Duodenal mucosa (tissue), 2 donors: ENCODE data around the gene UGT2B10.

Source experiments
- H3K27ac ChIP-seq: one replicate; pipeline ENCODE4 v1.7.0; 2013; ENCODE audit warnings: low read depth, low read length
- H3K27me3 ChIP-seq, 2 donors: one replicate each; pipeline ENCODE4 v1.7.0; 2013; ENCODE audit warnings: low read length in 2 of 2, control low read depth in 1 of 2; ENCODE audit not compliant: insufficient read depth in 2 of 2, control insufficient read depth in 1 of 2
- H3K36me3 ChIP-seq, 2 donors: one replicate each; pipeline ENCODE4 v1.7.0; 2013; ENCODE audit warnings: low read length in 2 of 2, control low read depth in 1 of 2; ENCODE audit not compliant: insufficient read depth in 2 of 2, control insufficient read depth in 1 of 2
- H3K4me1 ChIP-seq, 2 donors: one replicate each; pipeline ENCODE4 v1.7.0; 2013; ENCODE audit warnings: low read length in 2 of 2, control low read depth in 1 of 2; ENCODE audit not compliant: insufficient read depth in 2 of 2, control insufficient read depth in 1 of 2
- H3K4me3 ChIP-seq, 2 donors: one replicate each; pipeline ENCODE4 v1.7.0; 2013; ENCODE audit warnings: low read length in 2 of 2, low read depth in 1 of 2
- H3K9ac ChIP-seq, 2 donors: one replicate each; pipeline ENCODE4 v1.7.0; 2013; ENCODE audit warnings: low read length in 2 of 2, low read depth in 1 of 2
- H3K9me3 ChIP-seq, 2 donors: one replicate each; pipeline ENCODE4 v1.7.0; 2013; ENCODE audit warnings: low read length in 2 of 2, control low read depth in 1 of 2; ENCODE audit not compliant: control insufficient read depth in 1 of 2

UGT2B10 gene

DNA sequence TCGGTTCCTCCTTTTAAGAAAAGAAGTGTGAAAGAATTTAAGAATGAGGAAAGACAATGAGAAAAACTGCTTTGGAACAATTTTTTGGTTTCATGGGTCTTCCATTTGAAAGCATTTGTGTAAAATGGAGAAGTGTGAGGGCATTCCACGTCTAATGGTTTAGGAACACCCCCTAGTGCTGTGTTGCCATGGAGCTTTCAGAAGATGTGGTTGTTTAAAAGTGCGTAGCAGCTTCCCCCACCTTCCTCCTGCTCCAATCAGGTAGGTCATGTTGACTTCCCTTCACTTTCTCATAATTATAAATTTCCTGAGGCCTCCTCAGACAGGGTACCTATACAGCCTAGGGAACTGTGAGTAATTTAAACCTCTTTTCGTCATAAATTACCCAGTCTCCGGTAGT is 50.0 kb downstream of the UGT2B10 start:
- Histone ChIP-seq H3K27me3 (no peaks in the 10 kb centered on the region), H3K27ac (no peak overlapping the region), H3K36me3 (no peaks in the 10 kb centered on the region), H3K9me3 (no peaks in the 10 kb centered on the region), H3K4me3 (no peak overlapping the region), H3K9ac (no peak overlapping the region), H3K4me1 (no peaks in the 10 kb centered on the region)

DNA sequence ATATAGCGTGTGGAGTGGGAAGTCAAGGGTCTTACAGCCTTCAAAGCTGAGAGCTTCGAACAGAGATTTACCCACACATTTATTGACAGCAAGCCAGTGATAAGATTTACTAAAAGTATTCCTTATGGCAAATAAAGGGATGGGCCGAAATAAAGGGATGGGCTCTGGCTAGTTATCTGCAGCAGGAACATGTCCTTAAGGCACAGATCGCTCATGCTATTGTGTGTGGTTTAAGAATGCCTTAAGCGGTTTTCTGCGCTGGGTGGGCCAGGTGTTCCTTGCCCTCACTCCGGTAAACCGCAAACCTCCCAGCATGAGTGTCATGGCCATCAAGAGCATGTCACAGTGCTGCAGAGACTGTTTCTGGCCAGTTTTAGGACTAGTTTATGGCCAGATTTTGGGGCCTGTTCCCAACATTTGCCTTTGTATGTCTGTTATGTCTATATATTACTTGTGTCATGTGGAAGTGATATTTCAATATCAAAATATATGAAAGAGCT is 53.5 kb downstream of the UGT2B10 start:
- no peak overlapping the region for H3K27ac ChIP-seq
- no peaks in the 10 kb centered on the region for H3K36me3 ChIP-seq
- H3K4me3 ChIP-seq, result no peak overlapping the region
- no peaks in the 10 kb centered on the region for H3K9me3 ChIP-seq
- H3K27me3 ChIP-seq, result no peaks in the 10 kb centered on the region
- peaks cover 3 to 7% of the 10 kb centered on the region in 2 donors for H3K4me1 ChIP-seq
- no peak overlapping the region for H3K9ac ChIP-seq

DNA sequence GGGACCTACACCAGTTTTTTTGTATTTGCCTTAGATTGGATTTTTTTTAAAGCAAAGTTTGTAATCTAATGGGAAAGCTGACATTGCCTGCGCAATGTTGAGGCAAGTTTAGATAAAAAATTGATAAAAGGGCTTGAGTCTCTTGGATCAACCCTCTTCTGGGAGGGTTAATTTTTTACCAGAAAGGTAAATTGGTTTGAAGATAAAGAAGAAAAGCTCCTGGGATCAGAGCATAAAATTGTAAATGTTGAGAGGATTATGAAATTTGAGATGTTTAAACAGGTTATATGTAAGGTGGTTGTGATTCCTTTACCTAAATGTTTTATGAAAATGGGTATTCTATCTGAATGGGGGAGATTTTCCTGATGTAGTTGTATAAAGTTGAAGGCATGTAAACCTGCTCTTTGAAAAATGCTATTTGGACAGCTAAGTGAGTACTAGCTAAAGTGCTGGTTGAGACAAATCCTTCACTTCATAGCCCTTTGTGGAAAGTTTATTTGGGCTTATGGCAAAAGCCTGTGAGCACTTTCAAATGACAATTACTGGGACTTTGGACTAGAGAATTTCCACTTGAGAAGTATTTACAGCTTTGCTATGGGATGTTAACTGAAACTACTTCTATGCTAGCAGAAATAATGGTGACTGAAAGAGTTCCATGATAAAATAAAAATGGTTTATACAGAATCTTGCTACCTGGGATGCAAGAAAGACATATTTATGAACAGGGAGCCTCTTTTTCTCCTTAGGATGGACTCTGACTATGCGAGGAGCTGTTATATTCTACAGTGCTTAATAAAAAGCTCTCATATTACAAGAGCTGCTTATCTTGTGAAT is 56.2 kb downstream of the UGT2B10 start:
- Histone ChIP-seq H3K4me3 (peak overlapping the region in 1 of 2 donors; percentile 17), H3K27me3 (no peaks in the 10 kb centered on the region), H3K9ac (no peak overlapping the region), H3K4me1 (peaks cover 3 to 7% of the 10 kb centered on the region in 2 donors), H3K36me3 (no peaks in the 10 kb centered on the region), H3K27ac (no peak overlapping the region), H3K9me3 (no peaks in the 10 kb centered on the region)

DNA sequence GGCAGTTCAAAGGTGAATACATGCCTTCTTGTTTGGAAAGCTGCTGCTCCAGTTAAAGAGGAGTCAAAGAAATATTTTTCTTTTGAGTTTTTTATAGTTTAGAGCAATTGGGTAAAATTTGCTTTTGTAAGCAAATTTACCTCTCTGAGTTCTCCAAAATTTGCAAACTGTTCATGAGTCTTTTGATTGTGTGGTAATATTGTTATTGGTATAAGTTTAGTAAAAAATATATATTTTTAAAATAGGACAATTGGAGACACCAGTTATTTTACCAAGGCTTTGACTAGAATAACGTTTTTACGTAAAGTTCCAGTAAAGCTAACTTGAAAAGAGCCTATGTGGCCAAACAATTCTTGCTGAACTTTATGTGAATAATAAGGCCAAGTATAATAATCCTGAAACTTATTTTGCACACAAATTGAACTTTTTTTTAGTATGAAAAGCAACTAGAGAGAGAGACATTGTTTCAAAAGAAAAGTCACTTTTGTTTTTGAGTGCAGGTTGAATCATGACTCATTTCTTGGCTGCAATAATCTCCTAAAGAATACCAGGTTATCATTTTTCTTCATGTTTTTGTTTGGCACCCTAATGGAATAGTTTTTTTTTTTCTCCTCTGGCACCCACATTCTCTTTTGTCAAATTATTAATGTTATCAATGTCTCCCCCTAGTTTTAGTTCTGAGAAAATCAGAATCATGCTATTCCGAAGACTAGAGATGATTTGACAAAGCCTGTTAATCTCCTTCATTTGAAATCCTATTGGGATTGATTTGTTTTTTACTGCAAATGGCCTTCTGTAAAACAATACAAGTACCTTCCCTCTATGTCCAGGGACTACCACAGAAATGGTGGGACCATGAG is 57.1 kb downstream of the UGT2B10 start:
- peaks cover 3 to 7% of the 10 kb centered on the region in 2 donors for H3K4me1 ChIP-seq
- no peaks in the 10 kb centered on the region for H3K36me3 ChIP-seq
- H3K9me3 ChIP-seq, result no peaks in the 10 kb centered on the region
- H3K9ac ChIP-seq, result no peak overlapping the region
- no peaks in the 10 kb centered on the region for H3K27me3 ChIP-seq
- no peak overlapping the region for H3K27ac ChIP-seq
- no peak overlapping the region for H3K4me3 ChIP-seq

DNA sequence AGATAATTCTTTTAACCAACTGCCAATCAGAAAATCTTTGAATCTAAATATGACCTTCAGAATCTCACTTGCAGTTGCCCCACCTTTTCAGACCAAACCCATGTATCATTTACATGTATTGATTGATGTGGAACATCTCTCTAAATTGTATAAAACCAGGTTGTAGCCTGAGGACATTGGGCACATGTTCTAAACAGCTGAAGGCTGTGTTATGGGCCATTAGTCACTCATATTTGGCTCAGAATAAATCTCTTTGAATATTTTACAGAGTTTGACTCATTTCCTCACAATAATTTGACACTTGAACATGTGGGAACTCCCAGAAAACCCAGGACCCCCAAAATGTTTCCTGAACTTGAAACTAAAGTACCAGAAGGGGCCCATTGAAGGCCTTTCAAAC is 58.7 kb downstream of the UGT2B10 start:
- no peak overlapping the region for H3K27ac ChIP-seq
- no peaks in the 10 kb centered on the region for H3K36me3 ChIP-seq
- no peak overlapping the region for H3K4me3 ChIP-seq
- peaks cover 3 to 7% of the 10 kb centered on the region in 2 donors for H3K4me1 ChIP-seq
- no peaks in the 10 kb centered on the region for H3K27me3 ChIP-seq
- no peak overlapping the region for H3K9ac ChIP-seq
- H3K9me3 ChIP-seq, result no peaks in the 10 kb centered on the region

DNA sequence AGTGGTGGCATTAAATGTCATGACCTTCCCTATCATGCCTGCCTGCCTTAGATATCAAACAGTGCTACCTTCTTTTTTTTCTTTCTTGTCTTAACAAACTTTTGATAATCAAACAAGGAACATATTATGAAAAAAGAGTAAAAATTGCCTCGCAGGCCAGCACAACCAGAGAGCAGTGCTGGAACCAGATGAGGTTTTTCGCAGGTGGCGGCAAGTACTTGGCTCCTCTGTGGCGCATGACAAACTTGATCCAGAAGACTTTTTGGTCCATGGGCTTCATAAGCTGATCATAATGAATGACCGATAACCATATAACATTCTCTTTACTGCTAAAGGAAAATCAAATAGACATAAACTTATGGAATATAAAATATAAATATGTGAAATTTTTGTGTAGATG is 61.8 kb downstream of the UGT2B10 start:
- no peak overlapping the region for H3K9ac ChIP-seq
- peaks cover 6 to 7% of the 10 kb centered on the region in 2 donors for H3K4me1 ChIP-seq
- no peaks in the 10 kb centered on the region for H3K36me3 ChIP-seq
- no peak overlapping the region for H3K27ac ChIP-seq
- H3K4me3 ChIP-seq, result no peak overlapping the region
- H3K9me3 ChIP-seq, result no peaks in the 10 kb centered on the region
- no peaks in the 10 kb centered on the region for H3K27me3 ChIP-seq

DNA sequence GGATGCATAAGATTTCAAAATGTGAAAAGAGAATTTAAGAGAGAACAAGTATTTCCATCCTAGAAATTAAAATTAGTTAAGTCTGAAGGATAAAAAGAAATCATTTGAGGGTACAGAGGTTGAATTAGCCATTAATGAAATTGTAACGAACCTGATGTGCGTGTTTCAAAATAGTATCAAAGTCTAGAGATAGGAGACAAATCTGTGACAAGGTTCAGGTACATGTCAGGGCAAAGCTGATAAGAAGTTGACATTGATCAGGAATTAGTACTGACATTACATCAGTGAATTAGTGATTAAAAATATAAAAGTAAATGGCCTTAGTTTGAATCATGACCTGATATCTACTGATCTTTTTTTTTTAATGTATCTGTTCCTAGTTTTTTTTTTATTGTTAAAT is 62.3 kb downstream of the UGT2B10 start:
- Histone ChIP-seq H3K4me1 (peaks cover 4 to 6% of the 10 kb centered on the region in 2 donors), H3K27me3 (no peaks in the 10 kb centered on the region), H3K4me3 (no peak overlapping the region), H3K9ac (no peak overlapping the region), H3K36me3 (no peaks in the 10 kb centered on the region), H3K27ac (no peak overlapping the region), H3K9me3 (no peaks in the 10 kb centered on the region)
